Measurements from ENCODE around the gene SECTM1. TPM values are rescaled to one million over a fixed set of nuclear protein-coding genes. Genes with fewer than 3 reads are reported as not detected.
"Not testable (repeated sequence)": the region's sequence is repeated elsewhere in the genome, so short reads cannot be mapped to it uniquely, and the experiment has no call there.

The SECTM1 gene
- total RNA-seq, result 15.1 TPM

DNA sequence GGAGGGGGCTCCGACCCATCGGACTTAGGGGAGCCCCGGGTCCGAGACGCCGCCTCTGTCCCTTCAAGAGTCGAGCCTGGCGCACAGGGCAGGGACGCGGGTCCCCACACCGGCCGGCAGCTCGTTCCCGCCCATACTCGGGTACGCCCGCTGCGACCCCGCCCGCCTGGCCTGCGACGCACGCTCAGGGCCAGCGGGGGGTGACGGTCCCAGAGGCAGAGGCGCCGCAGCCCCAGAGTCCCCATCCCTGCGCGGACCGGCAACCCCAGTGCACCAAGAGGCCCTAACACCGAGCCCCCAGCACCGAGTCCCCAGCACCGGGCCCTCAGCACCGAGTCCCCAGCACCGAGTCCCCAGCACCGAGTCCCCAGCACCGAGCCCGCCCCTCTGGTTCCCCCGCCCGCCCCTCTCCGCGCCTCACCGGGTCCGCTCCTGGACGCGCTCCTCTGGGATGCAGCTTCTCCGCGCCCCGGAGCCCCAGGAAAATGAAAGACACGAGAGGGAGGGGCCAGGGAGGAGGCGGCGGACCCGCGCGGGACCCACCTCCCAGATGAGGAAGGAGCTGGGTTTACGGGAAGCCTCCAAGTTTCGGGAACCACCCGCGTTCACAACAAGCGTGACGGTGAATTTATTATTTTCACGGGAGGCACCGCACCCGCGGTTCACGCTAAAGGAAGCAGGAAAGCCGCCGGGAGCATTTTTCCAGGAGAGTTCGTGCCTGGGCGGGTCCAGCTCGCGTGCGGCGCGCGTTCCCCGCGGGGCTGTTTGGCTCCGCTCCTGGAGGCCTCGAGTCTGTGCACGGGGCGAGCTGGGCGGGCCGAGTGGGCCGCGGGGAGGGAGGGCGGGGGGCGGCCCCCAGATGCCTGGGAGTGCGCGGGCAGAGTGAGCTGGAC lies at the start of gene SECTM1:
TSS of gene SECTM1 (minus strand) at position 488 of the 893 bp plus-strand sequence. CDS start 6,526 bp downstream, outside the sequence.
- DNase-seq (ENCODE audit: low read depth in 2 of 3, low spot score in 2 of 3), result no peak

DNA sequence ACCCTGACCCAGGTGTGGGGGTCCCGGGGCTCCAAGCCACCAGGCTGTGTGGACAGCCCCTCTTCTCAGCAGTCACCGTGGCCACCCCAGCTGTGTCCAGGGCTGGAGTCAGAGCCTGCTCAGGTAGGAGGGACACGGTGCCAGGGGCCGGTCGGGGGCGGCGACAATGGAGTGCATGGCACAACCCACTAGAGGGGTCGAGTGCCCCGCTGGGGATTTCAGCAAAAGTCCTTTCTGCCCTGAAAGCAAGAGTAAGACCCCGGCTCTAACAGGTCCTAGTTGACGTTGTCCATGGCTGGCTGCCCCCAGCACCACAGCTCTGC lies 49.3 kb upstream of the SECTM1 start:
- DNase-seq (ENCODE audit: low read depth in 2 of 3, low spot score in 2 of 3), result no peak

DNA sequence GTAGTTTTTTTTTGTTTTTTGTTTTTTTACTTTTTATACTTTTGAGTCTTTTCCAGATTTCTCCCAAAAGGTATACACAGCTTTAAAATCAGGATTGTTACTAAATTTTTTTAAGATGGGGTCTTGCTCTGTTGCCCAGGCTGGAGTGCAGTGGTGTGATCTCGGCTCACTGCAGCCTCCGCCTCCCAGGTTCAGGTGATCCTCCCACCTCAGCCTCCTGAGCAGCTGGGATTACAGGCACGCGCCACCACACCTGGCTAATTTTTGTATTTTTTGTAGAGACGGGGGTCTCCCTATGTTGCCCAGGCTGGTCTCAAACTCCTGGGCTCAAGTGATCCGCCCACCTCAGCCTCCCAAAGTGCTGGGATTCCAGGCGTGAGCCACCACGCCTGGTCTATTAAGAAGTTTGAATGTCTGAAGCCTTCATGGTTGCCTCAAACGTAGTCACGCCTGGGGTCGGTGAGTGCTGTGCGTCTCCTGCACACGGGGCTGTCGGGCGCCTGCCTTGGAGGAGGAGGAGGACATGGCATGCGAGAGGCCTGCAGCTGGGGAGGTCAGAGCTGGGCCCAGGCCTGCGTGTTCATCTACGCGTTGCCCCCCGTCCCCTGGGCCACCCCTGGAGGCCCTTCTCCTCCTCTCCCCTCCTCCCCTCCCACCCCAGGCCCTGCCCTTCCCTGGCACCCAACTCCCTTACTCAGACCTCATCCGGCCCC lies 48.8 kb upstream of the SECTM1 start:
- DNase-seq (ENCODE audit: low read depth in 2 of 3, low spot score in 2 of 3), result not testable (repeated sequence)

DNA sequence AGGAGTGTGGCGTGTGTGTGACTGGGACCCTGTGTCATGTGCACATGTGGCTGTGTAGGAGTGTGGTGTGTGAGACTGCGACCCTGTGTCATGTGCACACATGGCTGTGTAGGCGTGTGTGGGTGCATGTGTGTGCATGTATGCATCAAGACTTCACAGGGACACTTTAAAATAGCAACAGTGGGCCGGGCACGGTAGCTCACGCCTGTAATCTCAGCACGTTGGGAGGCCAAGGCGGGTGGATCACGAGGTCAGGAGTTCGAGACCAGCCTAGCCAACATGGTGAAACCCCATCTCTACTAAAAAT lies 48.1 kb upstream of the SECTM1 start:
- not testable (repeated sequence) for DNase-seq (ENCODE audit: low read depth in 2 of 3, low spot score in 2 of 3)

DNA sequence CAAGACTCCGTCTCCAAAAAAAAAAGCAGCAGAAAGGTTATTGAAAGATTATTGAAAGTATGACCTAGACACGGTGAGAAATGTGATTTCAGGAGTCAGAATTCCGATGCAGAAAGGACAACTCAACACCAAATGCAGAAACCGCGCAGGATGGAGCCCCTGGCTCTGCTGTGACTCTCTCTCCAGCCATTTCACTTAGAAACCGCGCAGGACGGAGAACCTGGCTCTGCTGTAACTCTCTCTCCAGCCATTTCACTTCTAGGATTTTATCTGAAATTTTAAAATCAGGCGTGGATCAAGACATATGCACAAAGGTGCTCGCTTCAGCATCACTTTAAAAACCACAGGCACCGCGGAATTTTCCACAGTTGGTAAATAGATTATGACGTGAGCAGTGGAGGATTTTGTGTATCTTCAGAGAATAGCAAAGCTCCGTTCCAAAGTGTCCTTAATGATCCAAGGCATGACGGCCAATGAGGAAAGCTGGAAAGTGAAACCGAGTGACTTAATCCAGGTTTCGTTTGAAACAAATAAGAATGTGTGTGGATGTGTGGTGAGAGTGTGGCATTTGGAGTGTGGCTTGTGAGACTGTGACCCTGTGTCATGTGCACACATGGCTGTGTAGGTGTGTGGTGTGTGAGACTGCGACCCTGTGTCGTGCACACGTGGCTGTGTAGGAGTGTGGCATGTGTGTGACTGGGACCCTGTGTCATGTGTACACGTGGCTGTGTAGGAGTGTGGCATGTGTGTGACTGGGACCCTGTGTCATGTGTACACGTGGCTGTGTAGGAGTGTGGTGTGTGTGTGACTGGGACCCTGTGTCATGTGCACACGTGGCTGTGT lies 47.5 kb upstream of the SECTM1 start:
- no peak for DNase-seq (ENCODE audit: low read depth in 2 of 3, low spot score in 2 of 3)

DNA sequence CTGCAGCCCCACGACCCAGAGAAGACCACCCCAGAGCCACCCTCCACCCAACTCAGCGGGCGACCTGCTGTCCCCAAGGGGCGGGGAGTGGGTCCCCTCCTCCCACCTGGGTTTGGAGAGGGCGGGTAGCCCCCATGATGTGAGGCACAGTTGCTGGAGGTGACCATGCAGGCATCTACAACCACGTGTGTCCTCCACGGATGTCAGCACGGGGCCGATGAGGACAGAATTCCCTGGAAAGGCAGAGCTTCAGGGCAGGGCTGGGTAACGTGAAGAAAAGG lies 45.1 kb upstream of the SECTM1 start:
- no peak for DNase-seq (ENCODE audit: low read depth in 2 of 3, low spot score in 2 of 3)

DNA sequence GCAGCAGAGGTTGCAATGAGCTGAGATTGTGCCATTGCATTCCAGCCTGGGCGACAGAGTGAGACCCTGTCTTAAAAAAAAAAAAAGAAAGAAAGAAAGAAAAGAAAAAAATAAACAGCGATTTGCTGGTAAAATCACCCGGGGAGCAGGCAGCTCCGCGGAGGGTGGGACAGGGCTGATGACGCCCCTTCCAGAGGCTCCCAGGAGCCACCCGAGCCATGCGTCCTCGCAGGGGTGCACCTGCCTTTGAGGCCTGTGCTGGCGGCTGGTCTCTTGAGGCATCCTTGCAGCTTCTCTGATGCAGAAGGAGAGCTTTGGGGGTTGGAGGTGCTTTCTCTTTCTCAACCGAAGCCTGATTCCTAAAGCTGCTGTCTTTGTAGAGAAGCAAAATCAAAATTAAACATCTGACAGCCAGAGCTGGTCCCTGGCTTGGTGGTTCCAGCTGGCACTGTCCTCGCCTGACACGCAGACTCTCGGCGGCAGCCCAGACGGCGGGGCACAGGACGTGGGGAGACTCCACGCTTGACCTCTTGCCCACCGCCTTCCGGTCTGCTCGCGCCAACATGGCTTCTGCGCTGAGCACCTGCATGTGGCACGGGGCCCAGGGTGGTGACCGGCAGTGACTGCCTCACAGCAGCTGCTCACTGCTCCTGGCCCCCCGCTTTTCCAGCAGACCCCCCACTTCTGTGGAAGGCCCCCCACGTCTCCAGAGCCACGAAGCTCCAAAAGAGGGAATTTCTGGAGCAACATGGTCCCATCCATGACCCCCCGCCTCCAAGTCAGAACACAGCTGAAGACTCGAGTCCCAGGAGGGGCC lies 44.6 kb upstream of the SECTM1 start:
- no peak for DNase-seq (ENCODE audit: low read depth in 2 of 3, low spot score in 2 of 3)

DNA sequence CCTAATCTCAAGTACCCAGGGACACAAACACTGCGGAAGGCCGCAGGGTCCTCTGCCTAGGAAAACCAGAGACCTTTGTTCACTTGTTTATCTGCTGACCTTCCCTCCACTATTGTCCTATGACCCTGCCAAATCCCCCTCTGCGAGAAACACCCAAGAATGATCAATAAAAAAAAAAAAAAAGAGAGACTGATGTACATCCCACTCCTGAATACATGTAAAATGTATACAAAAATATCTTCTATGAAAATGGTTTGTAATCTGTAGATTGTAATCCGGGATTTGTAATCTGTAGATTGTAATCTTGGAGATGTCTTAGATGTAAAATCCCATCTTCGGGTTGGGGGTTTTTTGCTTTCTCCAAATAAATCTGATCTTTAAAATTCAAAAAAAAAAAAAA lies 43.7 kb upstream of the SECTM1 start:
- not testable (repeated sequence) for DNase-seq (ENCODE audit: low read depth in 2 of 3, low spot score in 2 of 3)

DNA sequence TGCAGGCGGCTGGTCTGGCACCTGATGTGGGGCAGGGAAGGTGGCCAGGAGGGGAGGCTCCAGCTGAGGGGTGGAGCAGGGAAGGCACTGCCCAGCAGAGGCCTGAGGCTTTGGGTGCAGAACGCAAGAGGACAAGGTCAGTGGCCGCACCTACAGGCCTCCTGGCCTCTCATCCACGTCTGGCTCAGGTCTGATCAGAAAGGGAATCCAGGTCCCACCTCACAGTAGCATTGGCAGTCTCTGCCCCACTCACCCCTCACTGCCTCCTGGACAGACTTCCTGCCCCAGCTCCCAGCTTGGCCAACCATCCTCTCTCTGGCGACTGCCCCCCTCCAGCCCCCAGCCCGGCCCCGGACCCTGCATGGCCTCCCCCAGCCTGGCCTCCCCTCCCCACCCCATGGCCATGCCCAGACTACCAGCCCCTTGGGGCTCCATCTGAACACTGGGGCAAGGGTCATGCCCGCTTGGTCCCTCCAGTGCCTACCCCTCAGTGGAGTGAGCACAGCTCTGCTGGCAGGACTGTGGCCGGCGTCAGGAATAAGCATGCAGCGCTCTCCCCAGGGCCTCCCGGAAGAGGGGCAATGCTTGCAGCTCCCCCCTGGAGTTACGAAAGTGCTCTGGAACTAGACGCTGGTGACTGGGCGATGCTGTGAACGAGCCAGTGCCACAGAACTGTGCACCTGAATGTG lies 42.6 kb upstream of the SECTM1 start:
- DNase-seq (ENCODE audit: low read depth in 2 of 3, low spot score in 2 of 3), result no peak

DNA sequence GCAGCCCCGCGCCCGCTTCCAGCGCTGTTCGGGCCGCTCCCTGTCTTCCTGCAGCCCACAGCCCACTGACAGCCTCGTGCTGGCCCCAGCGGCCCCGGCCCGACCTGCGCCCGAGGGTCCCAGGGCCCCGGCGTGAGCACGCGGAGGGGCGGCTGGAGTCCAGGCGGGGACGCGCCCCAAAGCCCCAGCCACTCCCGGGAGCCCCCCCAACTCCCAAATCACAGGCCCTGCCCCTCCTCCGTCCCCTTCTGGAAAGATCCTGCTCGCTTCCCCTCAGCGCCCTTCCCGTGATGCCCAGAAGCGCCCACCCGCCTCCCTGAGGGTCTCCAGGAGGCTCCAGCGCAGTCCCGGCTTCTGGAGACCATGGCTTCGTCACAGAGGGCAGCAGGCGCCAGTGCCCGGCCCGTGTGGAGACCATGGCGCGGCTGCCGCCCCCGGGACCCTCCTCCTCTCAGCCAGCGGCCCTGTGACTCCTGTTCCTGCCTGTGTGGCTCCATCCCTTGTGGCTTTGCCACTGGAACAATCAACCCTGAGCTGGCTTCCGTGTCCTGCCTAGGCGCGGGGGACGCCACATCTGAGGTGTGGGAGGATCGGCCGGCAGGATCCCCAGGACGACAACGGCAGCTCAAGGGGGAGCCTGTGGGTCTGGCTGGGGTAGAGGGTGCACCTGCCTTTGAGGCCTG lies 41.9 kb upstream of the SECTM1 start:
- DNase-seq (ENCODE audit: low read depth in 2 of 3, low spot score in 2 of 3), result no peak

DNA sequence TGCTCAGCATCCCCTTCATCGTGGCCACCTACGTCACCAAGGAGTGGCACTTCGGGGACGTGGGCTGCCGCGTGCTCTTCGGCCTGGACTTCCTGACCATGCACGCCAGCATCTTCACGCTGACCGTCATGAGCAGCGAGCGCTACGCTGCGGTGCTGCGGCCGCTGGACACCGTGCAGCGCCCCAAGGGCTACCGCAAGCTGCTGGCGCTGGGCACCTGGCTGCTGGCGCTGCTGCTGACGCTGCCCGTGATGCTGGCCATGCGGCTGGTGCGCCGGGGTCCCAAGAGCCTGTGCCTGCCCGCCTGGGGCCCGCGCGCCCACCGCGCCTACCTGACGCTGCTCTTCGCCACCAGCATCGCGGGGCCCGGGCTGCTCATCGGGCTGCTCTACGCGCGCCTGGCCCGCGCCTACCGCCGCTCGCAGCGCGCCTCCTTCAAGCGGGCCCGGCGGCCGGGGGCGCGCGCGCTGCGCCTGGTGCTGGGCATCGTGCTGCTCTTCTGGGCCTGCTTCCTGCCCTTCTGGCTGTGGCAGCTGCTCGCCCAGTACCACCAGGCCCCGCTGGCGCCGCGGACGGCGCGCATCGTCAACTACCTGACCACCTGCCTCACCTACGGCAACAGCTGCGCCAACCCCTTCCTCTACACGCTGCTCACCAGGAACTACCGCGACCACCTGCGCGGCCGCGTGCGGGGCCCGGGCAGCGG lies 41.2 kb upstream of the SECTM1 start:
- no peak for DNase-seq (ENCODE audit: low read depth in 2 of 3, low spot score in 2 of 3)

DNA sequence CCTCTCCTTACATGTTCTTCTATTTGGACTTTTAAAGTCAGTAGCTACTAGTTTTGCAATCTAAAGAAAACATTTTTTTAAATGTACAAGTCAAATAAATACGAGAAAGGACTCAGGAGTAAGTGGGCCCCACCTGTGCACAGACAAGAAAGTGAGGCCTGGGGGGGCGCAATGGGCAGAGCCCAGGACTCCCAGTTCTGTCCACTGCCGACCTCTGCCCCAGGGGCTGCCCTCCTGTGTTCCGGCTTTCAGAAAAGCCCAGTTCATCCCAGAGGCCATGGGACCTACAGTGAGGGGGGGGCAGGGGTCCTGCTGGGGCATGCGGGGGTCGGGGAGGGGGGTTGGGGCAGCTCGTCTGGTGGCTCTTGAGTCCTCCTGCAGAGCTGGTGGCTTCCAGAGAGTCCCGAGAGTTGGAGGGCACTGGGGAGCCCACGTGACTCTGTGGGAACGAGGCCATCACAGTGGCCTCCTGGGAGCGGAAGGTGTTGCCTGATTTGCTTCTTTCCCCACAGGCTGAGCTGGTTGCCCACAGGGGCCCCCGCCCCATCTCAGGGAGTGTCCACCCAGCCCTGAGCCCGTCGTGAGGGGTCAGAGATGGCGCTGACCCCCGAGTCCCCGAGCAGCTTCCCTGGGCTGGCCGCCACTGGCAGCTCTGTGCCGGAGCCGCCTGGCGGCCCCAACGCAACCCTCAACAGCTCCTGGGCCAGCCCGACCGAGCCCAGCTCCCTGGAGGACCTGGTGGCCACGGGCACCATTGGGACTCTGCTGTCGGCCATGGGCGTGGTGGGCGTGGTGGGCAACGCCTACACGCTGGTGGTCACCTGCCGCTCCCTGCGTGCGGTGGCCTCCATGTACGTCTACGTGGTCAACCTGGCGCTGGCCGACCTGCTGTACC lies 40.4 kb upstream of the SECTM1 start:
- DNase-seq (ENCODE audit: low read depth in 2 of 3, low spot score in 2 of 3), result no peak

DNA sequence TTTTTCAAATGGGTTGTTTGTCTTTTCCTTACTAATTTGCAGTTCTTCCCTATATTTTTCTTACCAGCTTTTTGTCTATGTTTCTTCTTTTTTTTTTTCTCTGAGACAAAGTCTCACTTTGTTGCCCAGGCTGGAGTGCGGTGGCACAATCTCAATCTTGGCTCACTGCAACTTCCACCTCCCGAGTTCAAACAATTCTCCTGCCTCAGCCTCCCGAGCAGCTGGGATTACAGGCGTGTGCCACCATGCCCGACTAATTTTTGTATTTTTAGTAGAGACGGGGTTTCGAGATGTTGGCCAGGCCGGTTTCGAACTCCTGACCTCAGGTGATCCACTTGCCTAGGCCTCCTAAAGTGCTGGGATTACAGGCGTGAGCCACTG lies 39.5 kb upstream of the SECTM1 start:
- not testable (repeated sequence) for DNase-seq (ENCODE audit: low read depth in 2 of 3, low spot score in 2 of 3)

DNA sequence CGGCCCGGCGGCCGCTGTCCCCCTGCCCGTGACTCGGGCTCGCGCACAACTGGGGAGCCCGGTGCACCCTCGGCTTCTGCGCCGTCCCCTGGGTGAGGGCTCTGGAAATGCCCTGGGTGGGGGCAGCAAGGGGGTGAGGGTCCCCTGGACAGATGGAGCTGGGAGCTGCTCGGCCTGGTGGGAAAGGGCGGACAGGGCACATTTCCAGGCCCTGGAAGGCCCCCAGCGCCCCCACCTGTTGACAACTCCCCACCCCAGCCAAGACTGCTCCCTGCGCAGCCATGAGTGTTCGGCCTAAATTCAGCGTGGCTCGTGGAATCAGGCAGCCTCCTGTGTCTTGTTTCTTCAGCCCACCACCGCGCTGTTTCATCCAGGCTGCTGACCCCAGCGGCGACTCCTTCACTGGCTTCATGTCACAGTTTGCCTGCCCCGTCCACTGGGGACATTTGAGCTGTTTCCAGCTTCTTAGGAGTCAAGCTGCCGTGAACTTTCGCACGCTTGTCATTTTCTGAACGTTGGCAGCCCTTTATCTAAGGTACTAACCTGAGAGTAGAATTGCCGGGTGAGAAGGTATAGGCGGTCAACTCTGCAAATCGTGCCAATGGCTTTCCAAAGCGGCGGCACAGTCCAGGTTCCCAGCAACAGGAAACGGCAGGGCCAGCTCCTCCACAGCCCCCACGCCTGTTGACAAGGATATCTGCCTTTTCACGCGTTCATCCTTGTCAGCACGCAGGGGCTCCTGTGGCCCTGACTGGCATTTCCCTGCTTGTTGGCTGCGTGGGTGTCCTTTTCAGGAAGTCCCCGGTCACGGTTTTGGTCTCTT lies 38.9 kb upstream of the SECTM1 start:
- no peak for DNase-seq (ENCODE audit: low read depth in 2 of 3, low spot score in 2 of 3)

DNA sequence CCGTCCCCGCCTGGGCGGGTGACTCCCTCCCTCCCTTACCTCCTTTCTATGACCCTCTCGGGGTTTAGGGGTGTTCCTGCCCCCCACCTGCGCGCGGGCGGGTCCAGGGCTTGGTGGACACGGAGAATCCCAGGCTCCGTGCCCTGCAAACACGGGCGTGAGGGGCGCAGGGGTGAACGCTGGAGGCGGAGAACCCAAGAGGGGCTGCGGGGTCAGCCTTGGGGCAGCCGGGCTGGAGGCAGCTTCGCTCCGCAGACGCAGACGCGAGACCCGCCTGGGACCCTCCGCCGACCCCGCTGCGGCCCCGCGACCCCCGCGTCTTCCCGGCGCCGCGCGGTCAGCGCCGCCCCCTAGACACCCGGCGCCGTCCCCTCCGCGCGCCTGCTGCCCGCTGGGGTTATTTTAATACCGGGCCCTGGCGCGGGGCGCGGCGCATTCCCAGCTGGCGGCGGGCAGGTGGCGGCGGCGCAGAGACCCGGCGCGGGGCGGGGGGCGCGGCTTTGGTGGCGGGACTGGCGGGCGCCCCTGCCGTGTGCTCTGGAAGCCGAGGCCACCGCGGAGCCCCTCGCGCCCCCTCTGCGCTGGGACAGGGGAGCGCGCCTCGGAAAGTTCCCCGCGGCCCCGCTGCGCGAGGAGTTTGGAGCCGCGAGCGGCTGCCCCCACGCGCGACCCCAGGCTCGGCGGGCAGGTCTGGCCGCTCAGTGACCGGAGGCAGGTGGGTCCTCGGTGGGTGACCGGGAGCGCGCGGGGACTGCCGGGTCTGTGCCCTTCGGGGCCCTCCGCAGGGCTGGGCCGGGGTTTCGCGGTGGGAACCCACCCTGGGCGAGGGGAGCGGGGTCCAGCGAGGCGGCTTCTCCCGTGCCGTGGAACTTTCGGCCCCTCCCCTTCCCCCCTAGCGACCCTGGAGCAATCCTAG lies 38.0 kb upstream of the SECTM1 start, which contains the start of gene UTS2R:
TSS of gene UTS2R (plus strand) at position 433 of the 916 bp plus-strand sequence. CDS start 2,560 bp downstream, outside the sequence.
- no peak for DNase-seq (ENCODE audit: low read depth in 2 of 3, low spot score in 2 of 3)
